ENCODE data around the gene SYT6. TPM values are rescaled to one million over a fixed set of nuclear protein-coding genes. Genes with fewer than 3 reads are reported as not detected.

SYT6 gene
- total RNA-seq, 4 donors from 2014 or later: 0.30 to 0.44 TPM; not detected in 2

DNA sequence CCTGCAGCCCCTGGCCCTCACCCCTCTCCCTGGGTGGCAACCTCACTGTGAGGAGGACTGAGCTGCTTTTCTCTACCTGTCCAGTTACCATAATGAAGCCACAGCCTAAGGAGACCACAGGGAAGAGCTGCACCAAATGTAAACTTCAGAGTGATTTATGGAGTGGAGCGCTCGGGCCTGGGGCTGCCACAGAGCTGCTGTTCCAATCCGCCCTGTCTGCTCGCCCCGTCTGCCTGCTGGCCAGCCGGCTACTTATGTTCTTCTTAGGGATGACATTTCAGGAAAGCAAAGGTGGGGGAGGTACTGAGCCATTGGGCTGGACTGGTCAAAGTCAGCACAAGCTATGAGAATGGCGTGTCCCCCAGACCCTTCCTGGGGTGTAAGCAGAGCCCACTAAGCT lies 17.9 kb downstream of the SYT6 start:
- 65 to 69% methylated on average over 7 of the region's 7 CpGs for WGBS, 2 donors

DNA sequence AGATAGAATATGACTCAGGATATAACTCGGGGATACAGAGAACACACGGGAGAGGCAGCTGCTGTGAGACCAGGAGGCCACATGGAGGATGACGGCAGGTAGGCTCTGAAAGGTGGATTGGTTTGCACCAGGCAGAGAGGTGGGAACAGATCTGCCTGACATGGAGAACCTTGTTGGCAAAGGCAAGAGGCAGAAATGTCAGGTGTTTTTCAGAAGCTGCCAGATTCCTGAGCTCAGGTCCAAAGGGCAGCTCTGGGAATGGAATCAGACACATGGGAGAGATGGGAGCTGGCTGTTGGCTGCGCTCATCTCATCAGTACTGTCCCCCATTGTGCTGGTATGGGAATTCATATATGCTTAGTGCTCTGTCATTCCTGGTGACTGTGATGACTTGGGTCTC lies 19.2 kb downstream of the SYT6 start:
- DNase-seq (ENCODE audit: low spot score in 2 of 2): no peak
- Histone ChIP-seq H3K4me1 (peaks cover 0 to 5% (median 0%) of the 10 kb centered on the region in 4 donors), H3K9me3 (no peaks in the 10 kb centered on the region), H3K36me3 (no peaks in the 10 kb centered on the region), H3K27ac (no peak overlapping the region), H3K4me3 (no peak overlapping the region), H3K27me3 (no peaks in the 10 kb centered on the region)
- no peak for TF ChIP-seq EP300 (IDR thresholded peaks at IDR 0.05)
- 73 to 89% methylated on average over 4 of the region's 4 CpGs for WGBS, 2 donors

More for the DNA sequence above, 17.9 kb downstream of the SYT6 start:
- Histone ChIP-seq H3K36me3 (no peaks in the 10 kb centered on the region), H3K4me3 (no peak overlapping the region), H3K27me3 (no peaks in the 10 kb centered on the region), H3K9me3 (no peaks in the 10 kb centered on the region), H3K4me1 (peaks cover 0 to 5% (median 0%) of the 10 kb centered on the region in 4 donors), H3K27ac (no peak overlapping the region)
- no peak for TF ChIP-seq EP300 (IDR thresholded peaks at IDR 0.05)
- TF ChIP-seq, protein P1, sequence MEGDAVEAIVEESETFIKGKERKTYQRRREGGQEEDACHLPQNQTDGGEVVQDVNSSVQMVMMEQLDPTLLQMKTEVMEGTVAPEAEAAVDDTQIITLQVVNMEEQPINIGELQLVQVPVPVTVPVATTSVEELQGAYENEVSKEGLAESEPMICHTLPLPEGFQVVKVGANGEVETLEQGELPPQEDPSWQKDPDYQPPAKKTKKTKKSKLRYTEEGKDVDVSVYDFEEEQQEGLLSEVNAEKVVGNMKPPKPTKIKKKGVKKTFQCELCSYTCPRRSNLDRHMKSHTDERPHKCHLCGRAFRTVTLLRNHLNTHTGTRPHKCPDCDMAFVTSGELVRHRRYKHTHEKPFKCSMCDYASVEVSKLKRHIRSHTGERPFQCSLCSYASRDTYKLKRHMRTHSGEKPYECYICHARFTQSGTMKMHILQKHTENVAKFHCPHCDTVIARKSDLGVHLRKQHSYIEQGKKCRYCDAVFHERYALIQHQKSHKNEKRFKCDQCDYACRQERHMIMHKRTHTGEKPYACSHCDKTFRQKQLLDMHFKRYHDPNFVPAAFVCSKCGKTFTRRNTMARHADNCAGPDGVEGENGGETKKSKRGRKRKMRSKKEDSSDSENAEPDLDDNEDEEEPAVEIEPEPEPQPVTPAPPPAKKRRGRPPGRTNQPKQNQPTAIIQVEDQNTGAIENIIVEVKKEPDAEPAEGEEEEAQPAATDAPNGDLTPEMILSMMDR (IDR thresholded peaks at IDR 0.05): no peak
- TF ChIP-seq POLR2A (IDR thresholded peaks at IDR 0.05): no peak
- no peak for DNase-seq (ENCODE audit: low spot score in 2 of 2)

DNA sequence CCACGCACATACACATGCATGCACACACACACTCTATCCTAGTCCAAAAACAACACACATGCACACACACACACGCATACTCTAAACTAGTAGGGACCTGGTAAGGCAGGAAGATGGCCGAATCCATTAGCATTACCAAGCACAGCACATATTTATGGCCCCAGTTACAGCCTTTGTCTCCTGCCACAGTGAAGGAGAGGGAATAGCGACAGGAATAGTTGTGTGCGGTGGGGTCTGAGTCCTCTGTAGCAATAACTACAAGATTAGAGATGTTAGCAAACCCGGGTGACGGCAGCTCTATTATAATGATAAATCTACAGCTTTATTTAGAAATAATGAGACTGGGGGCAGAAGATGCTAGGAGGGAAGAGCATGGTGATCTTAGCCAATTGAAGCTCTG lies 20.5 kb downstream of the SYT6 start:
- DNase-seq (ENCODE audit: low spot score in 2 of 2): no peak
- 89 to 93% methylated on average over 7 of the region's 7 CpGs for WGBS, 2 donors
- H3K4me3 ChIP-seq: no peak overlapping the region
- peaks cover 0 to 5% (median 0%) of the 10 kb centered on the region in 4 donors for H3K4me1 ChIP-seq
- H3K27me3 ChIP-seq: no peaks in the 10 kb centered on the region
- H3K27ac ChIP-seq: no peak overlapping the region
- no peaks in the 10 kb centered on the region for H3K9me3 ChIP-seq
- H3K36me3 ChIP-seq: no peaks in the 10 kb centered on the region
- no peak for TF ChIP-seq EP300 (IDR thresholded peaks at IDR 0.05)
- TF ChIP-seq POLR2A (IDR thresholded peaks at IDR 0.05): no peak
- TF ChIP-seq, protein P1 (IDR thresholded peaks at IDR 0.05): no peak

DNA sequence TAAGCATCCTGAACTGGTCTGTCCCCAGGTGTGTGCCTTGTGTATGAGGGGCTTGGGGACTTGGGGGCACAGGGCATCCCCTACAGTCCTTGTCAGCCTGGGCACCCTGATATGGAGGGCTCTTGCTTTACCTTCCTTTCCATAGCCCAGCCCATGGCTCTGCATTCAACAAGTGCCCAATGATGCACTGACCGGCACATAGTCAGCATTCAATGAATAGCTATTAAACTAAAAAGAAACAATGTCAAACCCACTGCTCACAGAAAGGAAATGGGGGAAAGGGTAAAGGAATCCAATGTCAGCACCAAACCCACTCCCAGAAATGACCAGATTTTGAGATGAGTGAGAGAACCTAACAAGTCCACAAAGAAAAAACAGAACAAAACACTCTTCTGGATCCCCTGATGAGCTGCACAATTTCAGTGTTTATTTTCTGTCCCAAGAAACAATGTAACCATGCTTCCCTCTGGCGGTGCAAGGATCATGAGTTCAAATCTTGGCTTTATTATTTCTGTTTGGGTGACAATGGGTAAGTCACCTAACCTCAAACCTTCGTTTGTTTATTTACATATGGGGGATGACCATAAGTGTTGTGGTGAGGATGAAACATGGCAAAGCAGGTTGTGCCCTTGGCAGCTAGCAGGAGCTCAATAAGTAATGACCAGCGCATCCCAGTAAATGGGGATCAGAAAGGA lies 22.0 kb downstream of the SYT6 start:
- TF ChIP-seq, protein P1 (IDR thresholded peaks at IDR 0.05): no peak
- TF ChIP-seq EP300 (IDR thresholded peaks at IDR 0.05) (no peak), POLR2A (IDR thresholded peaks at IDR 0.05) (no peak)
- Histone ChIP-seq H3K9me3 (no peaks in the 10 kb centered on the region), H3K36me3 (no peaks in the 10 kb centered on the region), H3K4me3 (no peak overlapping the region), H3K27ac (no peak overlapping the region), H3K4me1 (peaks cover 0 to 5% (median 0%) of the 10 kb centered on the region in 4 donors), H3K27me3 (no peaks in the 10 kb centered on the region)
- WGBS, 2 donors: 80 to 83% methylated on average over 4 of the region's 4 CpGs
- DNase-seq (ENCODE audit: low spot score in 2 of 2): no peak

DNA sequence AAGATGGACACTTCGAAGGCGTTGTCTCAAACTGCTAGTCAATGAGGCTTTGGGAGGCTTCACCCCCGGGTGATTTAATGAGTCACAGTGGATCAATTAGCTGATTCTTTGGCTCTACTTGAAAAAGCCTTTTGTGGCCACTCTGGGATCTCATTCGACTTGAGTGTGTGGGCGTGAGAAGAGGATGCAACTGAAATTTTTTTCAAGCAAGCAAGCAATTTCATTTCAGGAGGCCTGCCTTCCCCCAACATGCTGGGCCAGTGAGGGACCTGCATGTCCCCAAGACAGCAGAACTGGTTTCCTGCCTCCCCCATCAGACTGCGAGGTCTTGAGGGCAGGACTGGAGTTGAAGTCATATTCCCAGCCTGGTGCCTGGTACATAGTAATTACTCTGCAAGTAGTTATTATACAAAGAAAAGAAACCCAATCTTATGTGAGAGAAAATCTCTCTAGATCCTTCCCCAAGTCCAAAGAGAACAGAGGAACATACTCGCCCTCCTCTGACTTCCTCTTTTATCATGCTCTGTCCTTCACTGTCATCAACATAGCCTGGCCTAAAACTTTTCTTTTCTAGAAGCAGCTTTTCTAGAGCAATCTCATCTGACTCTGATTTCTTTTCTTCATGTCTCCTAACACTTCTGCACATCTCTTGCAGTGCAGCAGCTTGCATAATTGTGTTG lies 22.7 kb downstream of the SYT6 start:
- Histone ChIP-seq H3K27me3 (no peaks in the 10 kb centered on the region), H3K36me3 (no peaks in the 10 kb centered on the region), H3K27ac (no peak overlapping the region), H3K4me3 (no peak overlapping the region), H3K4me1 (peaks cover 0 to 5% (median 0%) of the 10 kb centered on the region in 4 donors), H3K9me3 (no peaks in the 10 kb centered on the region)
- 28 to 34% methylated on average over 7 of the region's 7 CpGs for WGBS, 2 donors
- no peak for TF ChIP-seq POLR2A (IDR thresholded peaks at IDR 0.05)
- no peak for DNase-seq (ENCODE audit: low spot score in 2 of 2)

DNA sequence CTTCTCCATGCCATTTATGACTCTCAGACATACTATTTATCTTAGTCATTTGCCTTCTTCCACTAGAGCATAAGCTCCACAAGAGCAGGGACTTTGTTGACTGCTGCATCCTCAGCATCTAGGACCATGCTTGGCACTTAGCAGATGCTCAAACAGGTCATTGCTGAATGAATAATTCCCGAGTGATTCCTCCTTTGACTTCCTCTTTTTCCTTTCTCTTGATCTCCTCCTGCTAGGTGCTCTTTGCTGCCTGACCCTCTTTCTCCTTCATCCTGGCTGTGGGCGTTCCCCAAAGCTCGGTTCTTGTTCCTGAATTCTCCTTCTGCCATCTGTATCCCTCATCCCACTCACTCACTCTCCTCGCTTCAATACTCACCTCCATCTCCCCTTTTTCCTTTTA lies 23.5 kb downstream of the SYT6 start:
- Histone ChIP-seq H3K27ac (no peak overlapping the region), H3K27me3 (no peaks in the 10 kb centered on the region), H3K9me3 (no peaks in the 10 kb centered on the region), H3K4me1 (peaks cover 0 to 5% (median 0%) of the 10 kb centered on the region in 4 donors), H3K4me3 (no peak overlapping the region), H3K36me3 (no peaks in the 10 kb centered on the region)
- TF ChIP-seq, protein P1 (IDR thresholded peaks at IDR 0.05): no peak
- TF ChIP-seq POLR2A (IDR thresholded peaks at IDR 0.05): no peak
- TF ChIP-seq EP300 (IDR thresholded peaks at IDR 0.05): no peak
- no peak for DNase-seq (ENCODE audit: low spot score in 2 of 2)
- 86 to 93% methylated on average over 4 of the region's 4 CpGs for WGBS, 2 donors
